OCI-LY3 (cell line): Measurements from ENCODE around the gene PRKCQ.

Experiments used
- H2AFZ ChIP-seq: fragments of 200-600, 300-600 bp; shearing (Covaris generic); 2 replicates; pipeline ENCODE4 v1.6.0; 2014; ENCODE audit warnings: antibody characterized with exemption, low read depth, low read length
- H3K27ac ChIP-seq: fragments of 200-600, 300-600 bp; sonication (generic); 2 replicates; pipeline ENCODE4 v1.5.1; 2014; ENCODE audit warnings: mild to moderate bottlenecking, low read length, moderate library complexity, mixed read lengths
- H3K27me3 ChIP-seq: fragments of 200-600, 300-600 bp; sonication (generic); 2 replicates; pipeline ENCODE4 v1.6.1; 2014; ENCODE audit warnings: low read depth, low read length, mixed read lengths
- H3K36me3 ChIP-seq: fragments of 200-600, 300-600 bp; sonication (generic); replicated peaks from 2 replicates; pipeline ENCODE3; 2014; ENCODE audit warnings: low read depth, low read length, mixed read lengths
- H3K4me1 ChIP-seq: fragments of 300-600, 200-600 bp; sonication (generic); 2 replicates; pipeline ENCODE4 v1.6.1; 2014; ENCODE audit warnings: low read length, mixed read lengths
- H3K4me2 ChIP-seq: fragments of 200-600, 300-600 bp; sonication (generic); 2 replicates; pipeline ENCODE4 v1.6.1; 2014; ENCODE audit warnings: low read length, mixed read lengths
- H3K4me3 ChIP-seq: fragments of 300-600, 200-600 bp; sonication (generic); 2 replicates; pipeline ENCODE4 v1.5.1; 2014; ENCODE audit warnings: antibody characterized with exemption, mild to moderate bottlenecking, low read length, moderate library complexity
- H3K79me2 ChIP-seq: fragments of 300-600, 200-600 bp; shearing (Covaris generic); 2 replicates; pipeline ENCODE4 v1.6.1; 2014; ENCODE audit warnings: mild to moderate bottlenecking, low read length, mixed read lengths
- H3K9ac ChIP-seq: fragments of 300-600, 200-600 bp; shearing (Covaris generic); 2 replicates; pipeline ENCODE4 v1.6.0; 2014; ENCODE audit warnings: mild to moderate bottlenecking, low read length, moderate library complexity
- H3K9me3 ChIP-seq: fragments of 200-600, 300-600 bp; shearing (Covaris generic); 2 replicates; pipeline ENCODE4 v1.6.1; 2014; ENCODE audit warnings: low read length, mixed read lengths; ENCODE audit not compliant: insufficient read depth
- H4K20me1 ChIP-seq: fragments of 200-600, 300-600 bp; sonication (generic); 2 replicates; pipeline ENCODE4 v1.6.1; 2016; ENCODE audit warnings: low read length, mixed read lengths; ENCODE audit not compliant: insufficient read depth
- EZH2phosphoT487 ChIP-seq: fragments of 200-600 bp; shearing (Covaris generic); IDR thresholded peaks from 2 replicates; pipeline ENCODE4 v1.6.1; 2018; ENCODE audit warnings: antibody characterized with exemption, mixed run types, low read depth
- TF ChIP-seq, protein P1 (sequence below): fragments of 200-600, 300-600 bp; sonication (generic); IDR thresholded peaks from 2 replicates; pipeline ENCODE4 v1.5.1; 2014; ENCODE audit warnings: antibody characterized with exemption, low read length, low read depth

Gene PRKCQ

GRCh38 chr10:6563075-6563474, 17.0 kb downstream of the PRKCQ start:
- H3K4me2 ChIP-seq: no peak overlapping the region
- no peaks in the 10 kb centered on the region for H4K20me1 ChIP-seq
- no peak overlapping the region for H2AFZ ChIP-seq
- no peak overlapping the region for H3K27ac ChIP-seq
- no peaks in the 10 kb centered on the region for H3K27me3 ChIP-seq
- no peak overlapping the region for H3K4me3 ChIP-seq
- no peaks in the 10 kb centered on the region for H3K9me3 ChIP-seq
- TF ChIP-seq, protein P1, sequence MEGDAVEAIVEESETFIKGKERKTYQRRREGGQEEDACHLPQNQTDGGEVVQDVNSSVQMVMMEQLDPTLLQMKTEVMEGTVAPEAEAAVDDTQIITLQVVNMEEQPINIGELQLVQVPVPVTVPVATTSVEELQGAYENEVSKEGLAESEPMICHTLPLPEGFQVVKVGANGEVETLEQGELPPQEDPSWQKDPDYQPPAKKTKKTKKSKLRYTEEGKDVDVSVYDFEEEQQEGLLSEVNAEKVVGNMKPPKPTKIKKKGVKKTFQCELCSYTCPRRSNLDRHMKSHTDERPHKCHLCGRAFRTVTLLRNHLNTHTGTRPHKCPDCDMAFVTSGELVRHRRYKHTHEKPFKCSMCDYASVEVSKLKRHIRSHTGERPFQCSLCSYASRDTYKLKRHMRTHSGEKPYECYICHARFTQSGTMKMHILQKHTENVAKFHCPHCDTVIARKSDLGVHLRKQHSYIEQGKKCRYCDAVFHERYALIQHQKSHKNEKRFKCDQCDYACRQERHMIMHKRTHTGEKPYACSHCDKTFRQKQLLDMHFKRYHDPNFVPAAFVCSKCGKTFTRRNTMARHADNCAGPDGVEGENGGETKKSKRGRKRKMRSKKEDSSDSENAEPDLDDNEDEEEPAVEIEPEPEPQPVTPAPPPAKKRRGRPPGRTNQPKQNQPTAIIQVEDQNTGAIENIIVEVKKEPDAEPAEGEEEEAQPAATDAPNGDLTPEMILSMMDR: no peak
- TF ChIP-seq EZH2phosphoT487: no peak
- no peak overlapping the region for H3K9ac ChIP-seq
- H3K4me1 ChIP-seq: no peaks in the 10 kb centered on the region
- no peaks in the 10 kb centered on the region for H3K36me3 ChIP-seq
- no peaks in the 10 kb centered on the region for H3K79me2 ChIP-seq

DNA sequence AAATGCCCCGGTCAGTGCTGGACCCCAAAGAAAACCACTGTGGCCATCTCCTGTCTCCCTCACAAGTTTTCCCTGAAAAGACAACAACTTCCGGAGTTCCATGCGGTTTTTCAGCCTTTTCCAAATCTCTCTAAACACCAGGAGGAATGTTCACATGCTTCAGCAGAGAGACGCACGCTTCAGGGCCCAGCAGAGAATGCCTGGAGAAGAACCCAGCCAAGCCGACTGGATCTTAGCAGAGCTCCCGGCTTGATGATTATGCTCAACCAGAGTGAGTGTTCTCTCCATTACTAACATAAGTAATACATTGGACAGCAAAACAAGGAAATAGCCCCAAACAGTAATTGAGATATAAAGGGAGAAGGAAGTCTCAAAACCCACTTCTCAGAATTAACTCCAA, 17.9 kb downstream of the PRKCQ start:
- Histone ChIP-seq H3K36me3 (no peaks in the 10 kb centered on the region), H2AFZ (no peak overlapping the region), H3K4me2 (no peak overlapping the region), H3K9me3 (no peaks in the 10 kb centered on the region), H3K9ac (no peak overlapping the region), H3K27ac (no peak overlapping the region), H3K27me3 (no peaks in the 10 kb centered on the region), H3K4me3 (no peak overlapping the region), H3K4me1 (no peaks in the 10 kb centered on the region), H4K20me1 (no peaks in the 10 kb centered on the region), H3K79me2 (no peaks in the 10 kb centered on the region)
- no peak for TF ChIP-seq EZH2phosphoT487
- TF ChIP-seq, protein P1: no peak

- H3K9me3 ChIP-seq: no peaks in the 10 kb centered on the region
- H3K4me1 ChIP-seq: no peaks in the 10 kb centered on the region
- H3K4me3 ChIP-seq: no peak overlapping the region
- no peak overlapping the region for H3K4me2 ChIP-seq
- H3K36me3 ChIP-seq: no peaks in the 10 kb centered on the region
- no peaks in the 10 kb centered on the region for H3K79me2 ChIP-seq
- no peak overlapping the region for H3K9ac ChIP-seq
- H3K27me3 ChIP-seq: no peaks in the 10 kb centered on the region
- H2AFZ ChIP-seq: no peak overlapping the region
- no peak for TF ChIP-seq EZH2phosphoT487
- TF ChIP-seq, protein P1: no peak
- no peak overlapping the region for H3K27ac ChIP-seq
- H4K20me1 ChIP-seq: no peaks in the 10 kb centered on the region
Measured at GRCh38 chr10:6561552-6561951, 18.5 kb downstream of the PRKCQ start.

DNA sequence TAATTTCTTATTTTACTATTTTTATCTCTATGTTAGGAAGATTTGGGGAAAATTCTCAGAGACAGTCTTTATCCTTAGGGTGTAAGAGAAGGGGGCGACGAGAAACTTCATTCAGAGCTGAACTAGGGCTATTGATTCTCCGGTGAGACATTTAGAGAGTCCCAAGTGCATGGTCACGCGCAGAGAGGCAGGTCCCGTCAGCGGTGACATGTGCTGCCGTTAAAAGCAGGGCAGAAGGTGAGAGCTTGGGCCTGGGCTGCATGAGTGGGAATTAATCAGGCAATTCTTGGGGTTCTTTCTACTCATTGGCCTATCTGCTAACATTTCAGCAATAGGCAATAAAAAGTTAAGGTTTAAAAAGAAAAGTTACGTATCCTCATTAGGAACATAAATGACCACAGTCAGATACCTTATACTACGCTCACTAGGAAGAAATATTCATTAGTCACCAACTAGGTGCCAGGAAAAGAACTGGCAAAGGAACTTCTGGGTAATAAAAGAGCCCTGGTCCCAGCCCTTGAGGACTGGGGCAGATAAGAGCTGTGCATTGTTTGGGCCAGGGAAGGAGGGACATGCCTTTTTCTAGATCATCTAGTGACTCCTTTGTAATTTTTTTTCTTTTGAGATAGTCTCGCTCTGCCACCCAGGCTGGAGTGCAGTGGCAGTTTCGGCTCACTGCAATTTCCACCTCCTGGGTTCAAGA, 21.2 kb downstream of the PRKCQ start:
- Histone ChIP-seq H3K4me2 (no peak overlapping the region), H3K27ac (no peak overlapping the region), H2AFZ (no peak overlapping the region), H3K4me1 (no peaks in the 10 kb centered on the region), H3K9ac (no peak overlapping the region), H3K27me3 (no peaks in the 10 kb centered on the region), H3K4me3 (no peak overlapping the region), H4K20me1 (no peaks in the 10 kb centered on the region), H3K79me2 (no peaks in the 10 kb centered on the region), H3K9me3 (no peaks in the 10 kb centered on the region), H3K36me3 (no peaks in the 10 kb centered on the region)
- TF ChIP-seq, protein P1: no peak
- no peak for TF ChIP-seq EZH2phosphoT487
